HepG2 (cell line): ENCODE data around the gene KHK. TPM values are rescaled to one million over a fixed set of nuclear protein-coding genes. Genes with fewer than 3 reads are reported as not detected.

Experiments
- ARHGAP35 ChIP-seq: sonication (generic); formaldehyde crosslinking; IDR thresholded peaks from 2 replicates; pipeline ENCODE4 v1.9.0; 2022; ENCODE audit warnings: mild to moderate bottlenecking, inconsistent platforms, moderate library complexity, missing genetic modification reagents, borderline replicate concordance
- DNMT3B ChIP-seq: conservative IDR thresholded peaks from 2 replicates; pipeline ENCODE4 v1.6.1; 2016; ENCODE audit warnings: missing biosample characterization, control low read depth
- IKZF1 ChIP-seq: fragments of 450-650 bp; IDR thresholded peaks from 2 replicates; pipeline ENCODE4 v1.7.1; 2016
- NFE2L1 ChIP-seq: sonication (generic); formaldehyde crosslinking; IDR thresholded peaks from 2 replicates; pipeline ENCODE4 v1.4.0; 2020; ENCODE audit warnings: missing genetic modification reagents, mild to moderate bottlenecking, borderline replicate concordance
- NONO ChIP-seq, 2 experiments: fragments of 450-650 bp in 1 of 2; sonication (generic) in 1 of 2; formaldehyde crosslinking in 1 of 2; IDR thresholded peaks in 1 of 2; conservative IDR thresholded peaks in 1 of 2; 2 replicates each; pipeline versions ENCODE4 v1.6.1 to v1.8.0; 2017 to 2022; ENCODE audit warnings: mild to moderate bottlenecking in 1 of 2, missing genetic modification reagents in 1 of 2, moderate library complexity in 1 of 2
- NPAS2 ChIP-seq: sonication (generic); formaldehyde crosslinking; IDR thresholded peaks from 2 replicates; pipeline ENCODE4 v1.8.0; 2022; ENCODE audit warnings: mild to moderate bottlenecking, missing genetic modification reagents, borderline replicate concordance
- RAD21 ChIP-seq: fragments of 450-650 bp; formaldehyde crosslinking; IDR thresholded peaks from 2 replicates; pipeline ENCODE4 v1.5.0; 2020; ENCODE audit warnings: mild to moderate bottlenecking
- SATB2 ChIP-seq: sonication (generic); formaldehyde crosslinking; IDR thresholded peaks from 2 replicates; pipeline ENCODE4 v1.5.0; 2020; ENCODE audit warnings: missing genetic modification reagents
- ZBTB7A ChIP-seq: sonication (generic); formaldehyde crosslinking; IDR thresholded peaks from 2 replicates; pipeline ENCODE4 v1.8.0; 2022; ENCODE audit warnings: mild to moderate bottlenecking, missing genetic modification reagents
- ZNF333 ChIP-seq: sonication (generic); formaldehyde crosslinking; IDR thresholded peaks from 2 replicates; pipeline ENCODE4 v1.4.0; 2020; ENCODE audit warnings: mild to moderate bottlenecking, missing genetic modification reagents, borderline replicate concordance
- ZNF768 ChIP-seq: sonication (generic); formaldehyde crosslinking; IDR thresholded peaks from 2 replicates; pipeline ENCODE4 v1.4.0; 2020; ENCODE audit warnings: missing genetic modification reagents
- ZSCAN30 ChIP-seq: sonication (generic); formaldehyde crosslinking; IDR thresholded peaks from 2 replicates; pipeline ENCODE4 v1.5.0; 2020; ENCODE audit warnings: mild to moderate bottlenecking, missing genetic modification reagents
- polyA plus RNA-seq, 8 experiments: library from polyadenylated mRNA; depleted of rRNA in 3 of 8; stranded (reverse) in 7 of 8; unstranded in 1 of 8; fragments of >200 nt; fragmentation: Illumina TruSeq in 4 of 8; extraction: Trizol in 4 of 8; gene quantifications; 2 replicates each; pipeline versions ENCODE4 v1.2.1 to v1.2.3, GENCODE V29; 2011 to 2016; ENCODE audit warnings: low read depth in 4 of 8, missing spikeins in 1 of 8, mixed read lengths in 1 of 8; ENCODE audit not compliant: insufficient read depth in 1 of 8
- total RNA-seq, 5 experiments: library from RNA; depleted of rRNA; stranded (reverse); fragments of >200 nt; fragmentation: Illumina TruSeq; extraction: Trizol; gene quantifications; 2 replicates each; pipeline ENCODE4 v1.2.3, GENCODE V29; 2016; ENCODE audit warnings: low read depth in 1 of 5
- TF ChIP-seq, protein P1 (sequence below): sonication (generic); formaldehyde crosslinking; IDR thresholded peaks from 2 replicates; pipeline ENCODE4 v1.8.1; 2023; ENCODE audit warnings: mild to moderate bottlenecking, inconsistent platforms, moderate library complexity, missing genetic modification reagents, borderline replicate concordance
- TF ChIP-seq, protein P2 (sequence below), 2 experiments: IDR thresholded peaks; 2 replicates each; pipeline ENCODE4 v1.6.1; 2011 to 2012; ENCODE audit warnings: low read length in 2 of 2, borderline replicate concordance in 1 of 2, low read depth in 1 of 2, mild to moderate bottlenecking in 1 of 2, moderate library complexity in 1 of 2
- TF ChIP-seq, protein P3 (sequence below): sonication (generic); formaldehyde crosslinking; IDR thresholded peaks from 2 replicates; pipeline ENCODE4 v1.5.0; 2020; ENCODE audit warnings: mild to moderate bottlenecking, missing genetic modification reagents, borderline replicate concordance

The KHK gene
- total and polyA plus RNA-seq, 2 of the 13 experiments (the other 11 are each of a cell fraction or from before 2014, with no cell fraction given): 40.9 to 99.2 TPM

DNA sequence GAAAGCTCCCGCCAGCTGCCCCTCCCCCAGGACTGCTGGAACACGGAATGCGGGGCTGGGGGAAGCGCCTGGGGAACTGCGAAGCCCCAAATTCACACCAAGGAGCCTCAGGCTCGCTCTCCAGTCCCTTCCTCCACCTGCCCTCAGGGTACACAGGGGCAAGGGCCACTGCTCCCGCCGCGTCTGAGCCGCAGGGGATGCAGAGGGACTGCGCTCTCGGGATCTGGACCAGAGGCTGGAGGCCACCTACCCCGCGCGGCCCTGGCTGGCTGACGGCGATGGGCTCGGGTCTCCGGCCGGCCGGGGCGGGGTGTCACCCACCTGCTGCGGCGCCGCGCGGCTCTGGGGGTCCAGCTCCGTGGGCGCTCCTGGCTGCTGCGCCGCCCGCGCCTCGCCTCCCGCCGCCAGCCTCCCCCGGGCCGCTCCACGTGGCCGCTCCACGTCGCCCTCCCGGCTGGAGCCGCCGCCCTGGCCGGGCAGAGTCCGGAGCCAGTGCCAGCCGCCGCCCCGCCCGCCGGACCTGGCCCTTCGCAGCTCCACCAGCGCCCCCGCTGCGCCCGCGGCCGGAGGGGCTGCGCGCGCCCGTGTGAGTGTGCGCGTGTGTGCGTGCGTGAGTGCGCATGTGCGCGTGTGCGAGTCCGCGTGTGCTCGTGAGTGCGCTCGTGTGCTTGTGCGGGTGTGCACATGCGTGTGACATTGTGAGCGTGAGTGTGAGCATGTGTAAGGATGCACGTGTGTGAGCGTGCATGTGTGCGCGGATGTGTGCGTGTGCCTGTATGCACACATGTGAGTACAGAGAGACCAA is 32.2 kb downstream of the KHK start, which contains the start of gene CGREF1 (continued):
- 0 out of 2 replicates have a peak, but pooled peaks have one; percentile 47 for TF ChIP-seq ZBTB7A (CRISPR knock-in tag)
- no peak for TF ChIP-seq ZSCAN30 (CRISPR knock-in tag)
- TF ChIP-seq RAD21: no peak
- TF ChIP-seq ZNF333 (CRISPR knock-in tag): peak; percentile 87; the same call in 1 of the 2 replicates
- TF ChIP-seq NFE2L1 (CRISPR knock-in tag): no peak
- no peak for TF ChIP-seq NONO (IDR thresholded peaks at IDR 0.05)
- TF ChIP-seq NONO (CRISPR knock-in tag; conservative IDR thresholded peaks at IDR 0.05): peak; percentile 40; the same call in 1 of the 2 replicates
- peak; percentile 35; the same call in 1 of the 2 replicates for TF ChIP-seq ZNF768 (CRISPR knock-in tag)
- TF ChIP-seq DNMT3B: no peak
- TF ChIP-seq ARHGAP35: no peak
- TF ChIP-seq, protein P1, sequence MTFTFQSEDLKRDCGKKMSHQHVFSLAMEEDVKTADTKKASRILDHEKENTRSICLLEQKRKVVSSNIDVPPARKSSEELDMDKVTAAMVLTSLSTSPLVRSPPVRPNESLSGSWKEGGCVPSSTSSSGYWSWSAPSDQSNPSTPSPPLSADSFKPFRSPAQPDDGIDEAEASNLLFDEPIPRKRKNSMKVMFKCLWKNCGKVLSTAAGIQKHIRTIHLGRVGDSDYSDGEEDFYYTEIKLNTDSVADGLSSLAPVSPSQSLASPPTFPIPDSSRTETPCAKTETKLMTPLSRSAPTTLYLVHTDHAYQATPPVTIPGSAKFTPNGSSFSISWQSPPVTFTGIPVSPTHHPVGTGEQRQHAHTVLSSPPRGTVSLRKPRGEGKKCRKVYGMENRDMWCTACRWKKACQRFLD (CRISPR knock-in tag): no peak
- TF ChIP-seq, protein P2, sequence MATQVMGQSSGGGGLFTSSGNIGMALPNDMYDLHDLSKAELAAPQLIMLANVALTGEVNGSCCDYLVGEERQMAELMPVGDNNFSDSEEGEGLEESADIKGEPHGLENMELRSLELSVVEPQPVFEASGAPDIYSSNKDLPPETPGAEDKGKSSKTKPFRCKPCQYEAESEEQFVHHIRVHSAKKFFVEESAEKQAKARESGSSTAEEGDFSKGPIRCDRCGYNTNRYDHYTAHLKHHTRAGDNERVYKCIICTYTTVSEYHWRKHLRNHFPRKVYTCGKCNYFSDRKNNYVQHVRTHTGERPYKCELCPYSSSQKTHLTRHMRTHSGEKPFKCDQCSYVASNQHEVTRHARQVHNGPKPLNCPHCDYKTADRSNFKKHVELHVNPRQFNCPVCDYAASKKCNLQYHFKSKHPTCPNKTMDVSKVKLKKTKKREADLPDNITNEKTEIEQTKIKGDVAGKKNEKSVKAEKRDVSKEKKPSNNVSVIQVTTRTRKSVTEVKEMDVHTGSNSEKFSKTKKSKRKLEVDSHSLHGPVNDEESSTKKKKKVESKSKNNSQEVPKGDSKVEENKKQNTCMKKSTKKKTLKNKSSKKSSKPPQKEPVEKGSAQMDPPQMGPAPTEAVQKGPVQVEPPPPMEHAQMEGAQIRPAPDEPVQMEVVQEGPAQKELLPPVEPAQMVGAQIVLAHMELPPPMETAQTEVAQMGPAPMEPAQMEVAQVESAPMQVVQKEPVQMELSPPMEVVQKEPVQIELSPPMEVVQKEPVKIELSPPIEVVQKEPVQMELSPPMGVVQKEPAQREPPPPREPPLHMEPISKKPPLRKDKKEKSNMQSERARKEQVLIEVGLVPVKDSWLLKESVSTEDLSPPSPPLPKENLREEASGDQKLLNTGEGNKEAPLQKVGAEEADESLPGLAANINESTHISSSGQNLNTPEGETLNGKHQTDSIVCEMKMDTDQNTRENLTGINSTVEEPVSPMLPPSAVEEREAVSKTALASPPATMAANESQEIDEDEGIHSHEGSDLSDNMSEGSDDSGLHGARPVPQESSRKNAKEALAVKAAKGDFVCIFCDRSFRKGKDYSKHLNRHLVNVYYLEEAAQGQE (IDR thresholded peaks at IDR 0.05; ENCODE audit: borderline replicate concordance in 1 of 2, low read depth in 1 of 2, low read length in 2 of 2): no peak; a peak in 1 of 4 replicates
- TF ChIP-seq SATB2 (CRISPR knock-in tag): no peak
- TF ChIP-seq IKZF1: no peak
- TF ChIP-seq, protein P3, sequence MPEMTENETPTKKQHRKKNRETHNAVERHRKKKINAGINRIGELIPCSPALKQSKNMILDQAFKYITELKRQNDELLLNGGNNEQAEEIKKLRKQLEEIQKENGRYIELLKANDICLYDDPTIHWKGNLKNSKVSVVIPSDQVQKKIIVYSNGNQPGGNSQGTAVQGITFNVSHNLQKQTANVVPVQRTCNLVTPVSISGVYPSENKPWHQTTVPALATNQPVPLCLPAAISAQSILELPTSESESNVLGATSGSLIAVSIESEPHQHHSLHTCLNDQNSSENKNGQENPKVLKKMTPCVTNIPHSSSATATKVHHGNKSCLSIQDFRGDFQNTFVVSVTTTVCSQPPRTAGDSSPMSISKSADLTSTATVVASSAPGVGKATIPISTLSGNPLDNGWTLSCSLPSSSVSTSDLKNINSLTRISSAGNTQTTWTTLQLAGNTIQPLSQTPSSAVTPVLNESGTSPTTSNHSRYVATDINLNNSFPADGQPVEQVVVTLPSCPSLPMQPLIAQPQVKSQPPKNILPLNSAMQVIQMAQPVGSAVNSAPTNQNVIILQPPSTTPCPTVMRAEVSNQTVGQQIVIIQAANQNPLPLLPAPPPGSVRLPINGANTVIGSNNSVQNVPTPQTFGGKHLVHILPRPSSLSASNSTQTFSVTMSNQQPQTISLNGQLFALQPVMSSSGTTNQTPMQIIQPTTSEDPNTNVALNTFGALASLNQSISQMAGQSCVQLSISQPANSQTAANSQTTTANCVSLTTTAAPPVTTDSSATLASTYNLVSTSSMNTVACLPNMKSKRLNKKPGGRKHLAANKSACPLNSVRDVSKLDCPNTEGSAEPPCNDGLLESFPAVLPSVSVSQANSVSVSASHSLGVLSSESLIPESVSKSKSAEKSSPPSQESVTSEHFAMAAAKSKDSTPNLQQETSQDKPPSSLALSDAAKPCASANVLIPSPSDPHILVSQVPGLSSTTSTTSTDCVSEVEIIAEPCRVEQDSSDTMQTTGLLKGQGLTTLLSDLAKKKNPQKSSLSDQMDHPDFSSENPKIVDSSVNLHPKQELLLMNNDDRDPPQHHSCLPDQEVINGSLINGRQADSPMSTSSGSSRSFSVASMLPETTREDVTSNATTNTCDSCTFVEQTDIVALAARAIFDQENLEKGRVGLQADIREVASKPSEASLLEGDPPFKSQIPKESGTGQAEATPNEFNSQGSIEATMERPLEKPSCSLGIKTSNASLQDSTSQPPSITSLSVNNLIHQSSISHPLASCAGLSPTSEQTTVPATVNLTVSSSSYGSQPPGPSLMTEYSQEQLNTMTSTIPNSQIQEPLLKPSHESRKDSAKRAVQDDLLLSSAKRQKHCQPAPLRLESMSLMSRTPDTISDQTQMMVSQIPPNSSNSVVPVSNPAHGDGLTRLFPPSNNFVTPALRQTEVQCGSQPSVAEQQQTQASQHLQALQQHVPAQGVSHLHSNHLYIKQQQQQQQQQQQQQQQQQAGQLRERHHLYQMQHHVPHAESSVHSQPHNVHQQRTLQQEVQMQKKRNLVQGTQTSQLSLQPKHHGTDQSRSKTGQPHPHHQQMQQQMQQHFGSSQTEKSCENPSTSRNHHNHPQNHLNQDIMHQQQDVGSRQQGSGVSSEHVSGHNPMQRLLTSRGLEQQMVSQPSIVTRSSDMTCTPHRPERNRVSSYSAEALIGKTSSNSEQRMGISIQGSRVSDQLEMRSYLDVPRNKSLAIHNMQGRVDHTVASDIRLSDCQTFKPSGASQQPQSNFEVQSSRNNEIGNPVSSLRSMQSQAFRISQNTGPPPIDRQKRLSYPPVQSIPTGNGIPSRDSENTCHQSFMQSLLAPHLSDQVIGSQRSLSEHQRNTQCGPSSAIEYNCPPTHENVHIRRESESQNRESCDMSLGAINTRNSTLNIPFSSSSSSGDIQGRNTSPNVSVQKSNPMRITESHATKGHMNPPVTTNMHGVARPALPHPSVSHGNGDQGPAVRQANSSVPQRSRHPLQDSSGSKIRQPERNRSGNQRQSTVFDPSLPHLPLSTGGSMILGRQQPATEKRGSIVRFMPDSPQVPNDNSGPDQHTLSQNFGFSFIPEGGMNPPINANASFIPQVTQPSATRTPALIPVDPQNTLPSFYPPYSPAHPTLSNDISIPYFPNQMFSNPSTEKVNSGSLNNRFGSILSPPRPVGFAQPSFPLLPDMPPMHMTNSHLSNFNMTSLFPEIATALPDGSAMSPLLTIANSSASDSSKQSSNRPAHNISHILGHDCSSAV: no peak
- TF ChIP-seq NPAS2 (CRISPR knock-in tag): no peak
